Epidermal melanocyte (primary cell): ENCODE data around the gene NMT1.
A peak's percentile ranks its signal among the peaks of the same experiment; 100 is the strongest.
"Not testable (repeated sequence)": the region's sequence is repeated elsewhere in the genome, so short reads cannot be mapped to it uniquely, and the experiment has no call there.

ENCODE experiments used
- DNase-seq: peaks from one replicate; pipeline ENCODE4 v3.0.0; 2011; ENCODE audit warnings: low spot score; ENCODE audit not compliant: insufficient read length

Gene NMT1

GRCh38 chr17:45036691-45037090 lies 24.4 kb upstream of the NMT1 start:
- no peak for DNase-seq

DNA sequence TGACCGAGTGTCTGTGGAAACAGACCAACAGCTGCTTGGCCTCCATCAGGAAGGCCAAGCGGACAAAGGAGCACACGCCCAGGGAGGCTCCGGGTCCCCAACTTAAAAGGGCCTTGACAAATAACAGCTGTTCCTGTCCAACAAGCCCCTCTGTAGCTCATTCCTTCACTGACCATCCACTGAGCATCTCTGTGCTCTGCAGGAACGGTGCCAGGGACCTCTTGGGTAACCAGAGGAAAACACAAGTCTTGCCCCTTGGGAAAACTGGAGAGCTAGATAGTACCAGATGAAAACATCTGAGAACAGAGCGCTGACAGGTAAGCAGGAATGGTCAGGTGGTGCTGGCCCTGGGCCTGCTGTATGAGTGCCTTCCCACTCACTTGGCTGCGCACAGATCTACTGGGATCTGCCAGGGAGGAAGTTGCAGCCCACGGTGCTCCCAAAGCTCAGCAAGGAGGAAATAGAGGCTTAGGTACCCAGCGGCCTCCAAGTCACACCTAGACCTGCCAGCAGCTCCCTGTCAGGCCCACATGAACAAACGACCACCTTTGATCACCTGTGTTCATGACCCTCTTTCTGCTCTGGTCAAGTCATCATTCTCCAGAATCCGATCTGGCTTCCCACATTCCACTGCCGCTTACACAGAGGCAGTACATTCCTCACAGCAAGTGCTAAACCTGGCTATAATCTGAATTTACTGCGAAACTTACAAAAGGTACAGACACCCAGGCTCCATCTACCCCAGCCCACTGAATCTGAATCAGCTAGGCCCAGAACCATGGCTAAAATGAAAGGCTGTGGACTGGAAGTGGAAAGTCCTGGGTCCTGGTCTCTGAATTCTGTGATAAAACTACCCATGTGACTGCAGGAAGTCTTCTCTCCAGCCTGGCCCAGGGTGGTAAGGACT lies 22.1 kb upstream of the NMT1 start:
- DNase-seq, result no peak

DNA sequence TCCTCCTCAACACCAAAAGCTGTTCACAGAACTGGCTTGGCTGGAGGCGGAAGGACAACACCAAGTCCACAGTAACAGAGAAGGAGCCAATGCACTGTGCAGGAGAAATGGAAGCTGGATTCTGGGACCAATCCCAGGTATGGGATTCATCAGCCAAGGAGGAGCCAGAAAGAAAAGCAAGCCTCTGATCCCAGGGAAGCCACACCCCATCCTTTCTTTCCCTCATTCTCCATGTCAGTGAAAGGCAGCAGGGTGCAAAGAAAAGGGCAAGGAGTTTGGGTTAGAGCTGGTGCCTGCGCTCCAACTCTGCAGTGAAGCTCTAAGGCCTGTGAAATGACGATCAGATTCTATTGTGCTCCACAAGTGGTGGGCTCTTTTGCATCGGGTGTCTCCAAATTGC lies 20.7 kb upstream of the NMT1 start:
- DNase-seq, result no peak

DNA sequence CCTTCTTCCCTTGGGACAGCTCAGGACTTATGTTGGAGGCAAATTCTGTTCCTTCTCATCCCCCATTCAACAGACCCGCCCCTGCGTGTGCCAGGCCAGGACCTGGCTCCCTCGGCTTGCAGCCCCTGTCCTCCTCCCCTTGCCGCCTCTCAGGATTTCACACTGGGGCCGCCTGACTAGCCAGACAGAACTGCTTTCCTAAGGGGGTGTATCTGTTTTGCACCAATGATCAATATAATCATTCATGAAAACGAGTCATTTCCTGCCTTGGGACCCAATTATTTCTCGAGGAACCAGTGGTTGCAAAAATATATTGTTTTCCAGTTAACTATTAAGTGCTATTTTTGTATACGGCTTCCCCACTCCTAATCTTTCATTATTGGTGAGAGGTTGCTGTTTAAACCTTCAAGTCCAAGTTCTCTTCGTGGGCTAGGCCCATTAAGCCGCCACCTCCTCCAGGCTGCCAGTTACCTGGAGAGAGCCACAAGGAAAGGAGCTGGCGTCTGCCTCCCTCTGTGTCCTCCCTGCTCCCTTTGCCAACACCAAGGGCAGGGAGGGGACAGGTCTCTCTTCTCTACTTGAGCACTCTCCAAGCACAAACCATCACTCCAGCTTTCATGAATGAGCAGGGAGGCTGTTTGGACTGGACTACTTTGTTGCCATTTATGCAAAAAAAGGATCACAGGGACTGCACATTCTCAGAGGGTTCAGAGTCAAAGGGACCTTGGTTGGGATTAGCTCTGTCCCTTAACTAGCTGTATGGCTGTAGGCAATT lies 18.6 kb upstream of the NMT1 start:
- no peak for DNase-seq

- DNase-seq, result no peak
Measured at GRCh38 chr17:45043813-45044540, 17.1 kb upstream of the NMT1 start.

- DNase-seq, result no peak
Measured at GRCh38 chr17:45046537-45047125, 14.5 kb upstream of the NMT1 start.

- no peak for DNase-seq
Measured at GRCh38 chr17:45048795-45049563, 12.1 kb upstream of the NMT1 start.

DNA sequence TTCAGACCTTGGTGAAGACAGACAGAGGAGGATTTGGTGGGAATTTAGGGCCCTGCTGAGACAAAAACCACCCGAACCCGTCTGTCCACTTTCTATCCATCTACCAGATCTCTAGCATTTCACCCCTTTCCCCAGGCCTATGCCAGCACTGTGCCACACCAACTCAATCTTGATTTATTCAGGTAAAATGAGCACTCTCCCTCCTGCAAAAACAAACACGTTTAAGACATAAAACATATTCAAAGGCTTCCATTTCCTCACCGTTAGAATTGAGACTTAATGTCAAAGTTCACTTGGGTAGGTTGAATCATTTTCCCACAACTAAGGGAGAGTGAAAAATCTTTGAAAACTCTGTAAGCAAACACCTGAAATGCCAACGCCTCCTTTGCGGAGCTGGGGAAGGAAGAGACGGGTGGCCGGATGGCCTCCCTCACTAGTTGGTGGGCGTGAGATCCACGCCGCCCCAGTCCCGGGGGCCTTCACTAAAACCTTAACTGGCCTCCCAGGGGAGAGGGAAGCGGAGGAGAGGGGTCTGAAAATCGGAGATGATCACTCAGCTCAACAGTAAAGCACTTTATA lies 10.5 kb upstream of the NMT1 start:
- no peak for DNase-seq

DNA sequence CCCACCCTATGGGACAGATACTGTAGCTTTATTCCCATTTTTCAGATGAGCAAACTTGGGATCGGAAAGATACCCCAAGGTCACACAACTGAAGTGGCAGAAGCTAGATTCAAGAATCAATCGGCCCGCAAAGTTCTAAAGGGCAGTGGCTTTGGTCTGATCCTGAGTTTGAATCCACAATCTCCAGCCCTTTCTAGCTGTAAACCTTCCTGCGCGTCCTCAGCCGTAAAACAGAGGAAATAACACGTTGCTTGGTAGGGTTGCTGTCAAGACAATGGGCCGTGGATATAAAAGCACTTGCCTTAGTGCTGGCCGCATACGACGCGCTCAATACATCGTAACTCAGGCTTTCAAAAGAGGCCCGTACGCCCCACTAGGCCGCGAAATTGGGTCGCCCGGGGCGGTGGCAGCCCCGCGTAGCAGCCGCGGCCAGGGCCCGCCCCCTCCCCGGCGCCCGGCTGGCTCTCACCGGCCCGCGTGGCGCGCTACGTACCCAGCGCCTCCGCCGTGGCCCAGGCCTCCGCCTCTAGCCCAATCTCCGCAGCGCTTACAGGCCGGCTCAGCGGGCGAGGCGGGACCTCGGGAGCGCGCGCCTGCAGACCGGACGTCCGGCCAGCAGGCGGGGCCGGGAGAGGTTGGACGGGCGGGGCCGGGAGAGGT lies 9.9 kb upstream of the NMT1 start, which contains the start of gene DCAKD:
TSS of gene DCAKD (minus strand) at position 573 of the 660 bp plus-strand sequence. CDS start 16,747 bp downstream, outside the sequence.
- DNase-seq, result peak; percentile 79

- DNase-seq, result not testable (repeated sequence)
Measured at GRCh38 chr17:45051720-45052051, 9.4 kb upstream of the NMT1 start.

GRCh38 chr17:45052052-45052772 lies 8.9 kb upstream of the NMT1 start:
- no peak for DNase-seq

DNA sequence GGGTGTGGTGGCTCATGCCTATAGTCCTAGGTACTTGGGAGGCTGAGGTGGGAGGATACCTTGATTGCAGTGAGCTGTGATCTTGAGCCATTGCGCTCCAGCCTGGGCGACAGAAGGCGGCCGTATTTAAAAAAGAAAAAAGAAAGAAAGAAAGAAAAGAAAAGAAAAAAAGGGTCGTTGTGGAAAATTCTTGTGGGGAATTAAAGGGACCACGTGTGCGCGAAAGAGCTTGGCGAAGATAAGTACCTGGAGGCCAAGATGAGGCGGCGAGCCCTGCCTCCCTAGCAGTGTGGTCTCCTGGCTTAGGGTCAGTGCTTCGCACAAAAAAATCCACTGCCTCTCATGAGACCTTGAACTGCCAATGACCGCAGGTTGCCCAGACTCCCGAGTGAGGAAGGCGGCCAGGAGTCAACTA lies 728 bp upstream of the NMT1 start:
- no peak for DNase-seq

GRCh38 chr17:45061606-45062205 lies 589 bp downstream of the NMT1 start:
- DNase-seq, result no peak

- DNase-seq, result no peak
Measured at GRCh38 chr17:45063198-45063597, 2.1 kb downstream of the NMT1 start.

DNA sequence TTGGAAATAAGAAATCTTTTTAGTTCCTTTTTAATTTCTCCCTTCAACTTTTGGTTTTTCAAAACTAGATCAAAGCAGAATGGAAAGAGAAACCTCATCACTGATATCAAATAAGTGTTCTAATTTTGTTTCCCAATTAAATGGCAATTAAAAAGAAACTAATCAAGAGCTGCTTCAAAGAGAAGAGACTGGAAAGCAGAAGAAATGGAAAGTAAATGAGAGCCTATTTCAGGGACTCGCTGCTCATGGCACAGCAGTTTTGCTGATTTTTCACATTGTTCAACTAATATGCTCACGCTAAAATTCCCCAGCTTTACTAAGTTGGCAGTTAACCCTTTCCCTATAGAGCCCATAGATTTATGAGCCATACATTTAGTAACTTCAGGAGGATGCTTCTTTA lies 6.5 kb downstream of the NMT1 start:
- no peak for DNase-seq

DNA sequence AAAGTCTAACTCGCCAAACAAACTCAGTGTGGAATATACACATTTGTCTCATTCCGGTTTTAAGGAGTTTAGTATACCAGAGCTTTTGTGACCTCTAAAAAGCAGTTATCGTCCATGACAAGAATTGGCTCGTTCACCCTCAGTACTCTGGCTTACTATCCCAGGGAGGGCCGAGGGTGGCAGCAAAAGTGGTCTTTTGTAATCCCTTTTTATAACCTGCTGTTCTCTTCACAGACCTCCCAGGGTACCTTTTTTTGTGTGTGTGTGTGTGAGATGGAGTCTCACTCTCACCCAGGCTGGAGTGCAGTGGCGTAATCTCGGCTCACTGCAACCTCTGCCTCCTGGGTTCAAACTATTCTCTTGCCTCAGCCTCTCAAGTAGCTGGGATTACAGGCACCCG lies 8.9 kb downstream of the NMT1 start:
- DNase-seq, result no peak

DNA sequence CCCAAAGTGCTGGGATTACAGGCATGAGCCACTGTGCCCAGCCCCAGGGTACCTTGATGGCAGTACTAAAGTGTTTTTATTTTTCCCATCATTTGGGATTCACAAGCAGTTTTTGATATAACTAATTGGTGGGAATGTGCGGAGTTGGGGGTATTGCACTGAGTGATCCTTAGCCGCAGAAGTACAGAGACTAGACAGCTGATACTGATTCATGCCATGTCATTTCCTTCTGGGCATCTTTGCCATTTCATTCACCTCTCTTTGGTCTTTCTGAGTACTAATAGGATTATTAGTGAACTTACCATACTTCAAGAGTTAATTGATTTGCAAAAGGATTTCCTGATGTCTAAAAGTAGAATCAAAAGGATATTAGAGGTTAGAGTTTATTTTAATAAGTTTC lies 9.7 kb downstream of the NMT1 start:
- DNase-seq, result no peak

DNA sequence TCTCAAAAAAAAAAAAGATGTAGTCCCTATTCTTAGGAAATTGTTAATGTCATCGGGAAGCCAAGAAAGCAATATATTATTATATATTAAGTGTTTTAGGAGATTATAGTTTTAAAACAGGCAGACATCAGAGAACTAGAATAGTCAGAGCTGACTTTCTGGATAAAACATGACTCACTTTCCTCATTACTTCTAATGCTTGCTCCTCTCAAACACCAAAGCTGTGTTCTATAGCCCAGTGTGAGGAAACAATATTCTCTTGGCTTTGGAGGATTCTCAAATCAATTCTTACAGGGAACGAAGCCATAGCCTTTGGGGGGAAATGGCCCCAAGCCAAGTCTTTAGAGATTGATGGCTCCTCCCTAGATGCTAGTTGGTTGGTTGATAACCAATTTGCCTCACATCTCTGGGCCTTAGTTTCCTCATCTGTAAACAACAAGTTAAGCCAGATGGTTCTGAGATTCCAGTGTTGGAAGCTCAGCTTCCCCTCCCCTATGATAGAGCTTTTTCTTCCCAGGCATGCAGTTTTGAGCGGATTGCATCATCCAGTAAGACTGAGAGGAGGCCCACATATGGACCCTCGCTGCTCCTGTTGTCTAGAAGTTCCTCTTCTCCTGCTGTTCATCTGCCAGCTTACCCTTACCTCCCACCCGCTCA lies 12.4 kb downstream of the NMT1 start:
- no peak for DNase-seq
